NCI-H146 (cell line): ENCODE results near the gene SLC35F5.
"Not testable (repeated sequence)": the region's sequence is repeated elsewhere in the genome, so short reads cannot be mapped to it uniquely, and the experiment has no call there.

Experiments used
- DNase-seq: peaks from one replicate; lab custom pipeline; 2025; lab: John Stamatoyannopoulos, UW

Gene SLC35F5

DNA sequence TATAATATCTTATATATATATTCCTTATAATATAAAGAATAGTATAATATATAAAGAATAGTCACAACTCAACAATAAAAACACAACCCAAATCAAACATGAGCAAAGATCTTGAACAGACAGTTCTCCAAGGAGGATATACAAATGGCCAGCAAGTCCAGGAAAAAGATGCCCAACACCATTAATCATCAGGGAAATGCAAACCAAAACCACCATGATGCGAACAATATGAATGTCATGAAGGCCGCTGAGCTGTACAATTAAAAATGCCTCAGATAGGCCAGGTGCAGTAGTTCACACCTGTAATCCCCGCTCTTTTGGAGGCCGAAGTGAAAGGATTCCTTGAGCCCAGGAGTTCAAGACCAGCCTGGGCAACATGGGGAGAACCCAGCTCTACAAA lies 58.9 kb downstream of the SLC35F5 start:
- no peak for DNase-seq

DNA sequence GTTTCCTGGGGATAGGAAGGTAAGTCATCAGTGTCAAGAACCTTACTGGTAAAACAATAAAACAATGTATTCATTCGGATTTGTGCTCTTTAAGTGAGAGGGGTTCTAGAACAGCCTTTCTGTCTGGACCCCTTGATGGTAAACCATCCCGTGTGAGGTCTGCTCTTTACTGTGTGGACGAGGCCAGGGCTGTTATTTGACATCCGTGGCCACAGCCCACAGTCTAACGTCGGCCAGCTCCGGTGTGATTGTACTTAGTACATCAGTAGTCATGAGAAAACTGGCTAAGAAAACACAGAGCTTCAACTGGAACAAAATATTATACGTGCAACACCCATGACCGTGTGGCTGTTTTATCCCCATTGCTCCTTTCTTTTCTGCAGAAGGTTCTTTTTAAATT lies 62.0 kb downstream of the SLC35F5 start:
- no peak for DNase-seq

DNA sequence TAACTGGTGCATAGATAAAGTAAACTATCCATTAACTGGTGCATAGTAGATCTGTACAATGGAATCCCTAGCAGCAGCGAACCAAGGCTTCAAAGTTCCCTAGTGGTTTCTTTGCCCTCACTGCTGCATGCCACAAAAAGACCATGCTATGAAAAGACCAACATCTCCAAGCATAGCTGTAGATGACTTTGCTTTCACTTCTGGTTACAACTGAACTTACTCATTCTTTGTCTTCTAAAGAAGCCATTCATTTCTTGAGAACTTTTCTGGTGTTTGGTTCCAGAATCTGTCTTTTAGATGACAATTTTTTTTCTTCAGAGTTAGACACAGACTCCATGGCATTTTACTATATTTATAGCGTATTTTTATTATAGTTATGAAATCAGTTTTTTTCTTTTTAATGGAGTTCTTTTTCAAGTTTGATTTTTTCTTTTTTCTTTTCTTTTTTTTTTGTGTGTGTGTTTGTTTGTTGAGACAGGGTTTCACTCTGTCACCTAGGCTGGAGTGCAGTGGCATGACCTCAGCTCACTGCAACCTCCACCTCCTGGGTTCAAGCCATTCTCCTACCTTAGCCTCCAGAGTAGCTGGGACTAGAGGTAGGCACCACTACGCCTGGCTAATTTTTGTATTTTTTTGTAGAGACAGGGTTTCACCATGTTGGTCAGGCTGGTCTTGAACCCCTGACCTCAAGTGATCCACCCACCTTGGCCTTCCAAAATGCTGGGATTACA lies 63.6 kb downstream of the SLC35F5 start:
- DNase-seq: no peak

DNA sequence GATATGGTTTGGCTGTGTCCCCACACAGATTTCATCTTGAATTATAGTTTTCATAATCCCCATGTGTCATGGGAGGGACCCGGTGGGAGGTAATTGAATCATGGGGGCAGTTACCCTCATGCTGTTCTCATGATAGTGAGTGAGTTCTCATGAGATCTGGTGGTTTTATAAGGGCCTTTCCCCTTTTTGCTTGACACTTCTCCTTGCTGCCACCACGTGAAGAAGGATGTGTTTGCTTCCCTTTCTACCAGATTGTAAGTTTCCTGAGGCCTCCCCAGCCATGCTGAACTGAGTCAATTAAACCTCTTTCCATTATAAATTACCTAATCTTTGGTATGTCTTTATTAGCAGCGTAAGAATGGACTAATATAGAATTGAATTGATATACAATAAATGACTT lies 65.6 kb downstream of the SLC35F5 start:
- not testable (repeated sequence) for DNase-seq

DNA sequence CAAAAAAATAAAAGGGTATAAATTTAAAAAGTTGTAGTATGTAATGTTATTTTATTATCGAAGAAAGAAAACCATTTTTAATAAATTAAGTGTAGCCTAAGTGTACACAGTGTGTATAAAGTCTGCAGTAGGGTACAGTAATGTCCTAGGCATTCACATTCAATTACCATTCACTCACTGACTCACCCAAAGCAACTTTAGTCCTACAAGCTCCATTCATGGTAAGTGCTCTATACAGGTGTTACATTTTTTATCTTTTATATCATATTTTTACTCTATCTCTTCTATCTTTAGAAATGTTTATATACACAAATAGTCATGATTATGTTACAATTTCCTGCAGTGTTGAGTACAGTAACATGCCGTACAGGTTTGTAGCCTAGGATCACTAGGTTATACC lies 69.9 kb downstream of the SLC35F5 start:
- DNase-seq: no peak

DNA sequence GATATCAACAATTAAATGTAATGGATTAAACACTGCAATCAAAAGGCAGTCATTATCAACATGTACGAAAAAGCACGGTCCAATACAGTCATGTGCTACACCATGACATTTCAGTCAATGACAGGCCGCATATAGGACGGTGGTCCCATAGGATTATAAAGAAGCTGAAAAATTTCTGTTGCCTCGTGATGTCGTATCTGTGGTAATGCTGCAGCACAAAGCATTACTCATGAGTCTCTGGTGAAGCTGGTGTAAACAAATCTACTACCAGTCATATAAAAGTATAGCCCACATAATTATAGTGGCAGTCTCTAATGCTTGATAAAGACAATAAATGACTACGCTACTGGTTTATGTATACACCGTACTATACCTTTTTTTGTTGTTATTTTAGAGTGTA lies 71.0 kb downstream of the SLC35F5 start:
- DNase-seq: no peak

DNA sequence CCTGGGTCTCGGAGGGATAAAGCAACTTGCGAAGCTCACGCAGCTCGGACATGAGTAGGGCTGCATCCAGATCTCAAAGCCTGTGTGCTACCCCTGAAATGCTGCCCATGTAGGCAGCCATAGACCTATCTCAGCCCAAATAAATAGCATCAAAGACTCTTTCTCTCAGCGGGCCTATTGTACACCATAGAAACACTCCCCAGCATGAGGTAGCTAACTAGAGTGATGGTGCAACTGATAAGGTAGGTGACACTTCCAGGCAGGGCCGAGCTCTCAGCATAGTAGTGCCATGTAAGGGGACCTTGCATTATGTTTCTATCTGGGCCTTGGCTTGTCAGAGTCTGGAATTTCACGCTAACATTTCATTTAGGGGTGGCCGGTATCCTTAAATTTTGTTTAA lies 77.0 kb downstream of the SLC35F5 start:
- peak; percentile 64 for DNase-seq

DNA sequence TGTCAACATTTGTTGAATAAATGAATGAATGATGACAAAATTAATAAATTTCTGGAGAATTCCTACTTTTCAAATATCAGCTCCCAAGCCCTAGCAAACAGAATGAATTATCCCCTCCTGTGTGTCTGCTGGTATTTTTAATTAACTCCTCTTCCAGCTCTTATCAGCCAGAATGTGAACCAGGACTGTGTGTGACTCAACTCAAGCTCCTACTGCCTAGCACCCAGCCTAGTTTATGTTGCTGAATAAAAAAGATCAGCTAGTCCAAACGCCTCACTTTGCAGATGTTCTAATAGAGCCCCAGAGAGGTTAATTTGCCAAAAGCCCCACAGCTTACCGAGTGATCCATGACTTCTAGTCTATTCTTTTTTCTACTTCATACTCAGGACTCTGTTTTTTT lies 79.1 kb downstream of the SLC35F5 start:
- no peak for DNase-seq

DNA sequence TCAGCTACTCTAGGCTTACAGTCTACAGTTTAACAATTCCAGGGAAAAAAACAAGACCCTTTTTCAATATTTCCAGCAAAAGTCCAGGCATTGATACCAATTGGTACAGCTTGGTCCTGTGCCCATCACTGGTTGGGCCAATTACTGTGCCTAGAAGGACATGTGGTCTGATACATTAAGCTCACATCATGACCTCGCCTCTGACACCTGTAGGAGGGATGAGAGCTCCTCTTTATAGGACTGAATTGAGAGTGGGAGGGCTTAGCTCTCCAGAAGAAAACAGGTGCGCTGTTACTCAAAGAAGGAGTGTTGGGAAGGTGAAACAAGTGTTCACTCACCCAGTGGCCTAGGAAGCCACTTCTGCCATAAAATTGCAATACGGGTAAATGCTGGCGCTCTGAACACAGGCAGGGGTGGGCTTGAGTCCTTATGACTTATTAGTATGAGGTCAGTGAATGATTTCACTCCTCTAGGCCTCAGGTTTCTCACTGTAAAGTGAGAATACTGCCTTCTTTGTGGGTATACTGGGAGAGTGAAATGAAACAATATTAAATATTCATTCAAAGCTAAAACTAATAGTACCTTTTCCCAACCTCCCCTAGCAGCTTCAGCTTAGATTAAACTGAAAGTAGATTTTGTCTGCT lies 79.7 kb downstream of the SLC35F5 start:
- DNase-seq: peak; percentile 35

DNA sequence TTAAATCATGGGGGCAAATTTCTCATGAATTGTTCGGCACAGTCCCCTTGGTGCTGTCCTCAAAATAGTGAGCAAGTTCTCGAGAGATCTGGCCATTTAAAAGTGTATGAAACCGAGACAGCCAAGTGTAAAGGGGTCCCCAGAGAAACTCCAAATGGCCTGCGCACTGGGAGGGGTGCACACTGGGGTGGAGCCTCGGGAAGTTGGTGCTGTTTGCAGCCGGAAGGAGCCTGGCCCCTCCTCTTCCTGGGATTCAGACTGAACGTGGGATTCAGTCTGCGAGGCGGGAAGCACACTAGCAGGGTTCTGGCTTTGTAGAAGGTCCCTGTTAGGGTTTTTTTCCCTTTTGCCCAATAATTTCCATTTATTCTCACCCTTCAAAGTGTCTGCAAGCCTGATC lies 80.6 kb downstream of the SLC35F5 start:
- no peak for DNase-seq

DNA sequence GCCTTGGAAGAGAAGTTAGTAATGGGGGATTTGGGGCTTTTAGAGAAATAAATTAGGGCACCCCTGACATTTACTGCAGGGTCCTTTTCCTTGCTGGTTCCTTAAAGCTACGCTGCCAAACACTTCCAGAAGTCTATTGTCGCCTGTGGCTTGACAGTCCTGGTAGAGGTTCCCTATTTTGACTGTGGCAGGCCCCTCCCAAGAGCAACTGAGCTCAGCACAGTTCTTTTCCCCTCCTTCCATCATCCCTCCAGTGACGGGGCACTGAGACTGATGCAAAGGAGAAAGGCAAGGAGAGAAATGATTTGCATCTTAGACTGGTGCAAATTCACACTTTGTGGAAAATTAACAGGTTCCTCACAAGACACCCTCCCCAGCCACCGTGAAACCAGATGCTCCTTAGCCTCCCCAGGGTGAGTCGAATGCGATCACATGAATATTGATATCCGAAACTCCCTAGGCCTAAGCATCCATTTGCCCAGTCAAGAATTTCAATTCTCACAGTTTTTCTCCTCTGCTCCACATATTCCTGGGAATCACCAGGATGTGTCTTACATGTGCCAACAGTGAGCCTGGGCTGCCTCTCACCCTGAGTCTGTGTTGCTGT lies 84.0 kb downstream of the SLC35F5 start:
- DNase-seq: no peak

DNA sequence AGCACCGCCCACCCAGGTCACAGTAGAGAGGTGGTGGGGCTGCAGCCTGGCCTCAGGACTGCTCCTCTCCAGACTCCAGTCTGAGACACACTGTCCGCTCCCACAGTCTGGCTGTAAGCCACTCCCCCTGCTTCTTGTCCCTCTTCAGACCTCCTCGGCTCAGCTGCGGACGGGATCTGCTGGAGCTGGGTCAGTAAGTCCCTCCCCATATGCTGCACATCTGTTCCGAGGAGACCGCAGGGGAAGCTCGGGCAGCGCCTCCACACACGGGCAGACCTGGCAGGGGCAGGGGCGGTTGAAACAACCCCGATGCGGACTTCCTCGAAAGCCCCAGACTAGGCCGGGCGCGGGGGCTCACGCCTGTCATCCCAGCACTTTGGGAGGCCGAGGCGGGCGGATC lies 87.4 kb downstream of the SLC35F5 start:
- not testable (repeated sequence) for DNase-seq

DNA sequence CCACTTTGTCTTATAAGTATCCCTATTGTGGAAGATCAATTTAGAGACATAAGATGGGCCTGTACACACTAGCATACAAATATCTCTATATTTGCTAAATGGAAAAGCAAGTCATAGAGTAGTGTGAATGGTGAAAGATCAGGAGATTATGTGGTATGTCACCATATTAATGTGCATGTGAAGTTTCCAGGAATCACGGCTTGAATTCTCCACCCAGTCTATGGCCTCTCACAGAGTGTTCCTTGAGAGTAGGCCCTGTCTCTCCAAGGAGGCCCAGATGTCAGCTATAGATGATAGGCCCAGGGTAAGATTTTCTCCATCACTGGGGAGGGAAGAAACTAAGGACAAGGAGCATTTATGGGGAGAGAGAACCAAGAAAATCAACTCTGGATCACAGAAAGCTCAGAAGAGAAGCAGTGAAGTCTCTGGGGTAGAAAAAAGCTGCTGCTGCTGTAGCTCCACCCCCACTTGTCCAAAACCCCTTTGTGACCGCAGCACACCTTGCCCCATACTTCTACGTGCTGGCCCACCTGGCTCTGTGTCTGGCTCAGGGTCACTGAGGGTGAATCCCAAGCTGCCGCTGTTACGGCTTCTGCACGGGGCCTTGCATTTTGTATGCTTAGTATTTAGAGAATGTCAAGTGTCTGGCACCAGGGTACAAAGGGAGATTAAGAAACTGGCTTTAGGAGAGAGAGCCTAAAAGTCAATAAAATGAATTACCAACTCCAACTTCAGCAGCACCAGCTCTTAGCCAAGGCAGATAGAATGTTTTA lies 91.5 kb downstream of the SLC35F5 start:
- not testable (repeated sequence) for DNase-seq

DNA sequence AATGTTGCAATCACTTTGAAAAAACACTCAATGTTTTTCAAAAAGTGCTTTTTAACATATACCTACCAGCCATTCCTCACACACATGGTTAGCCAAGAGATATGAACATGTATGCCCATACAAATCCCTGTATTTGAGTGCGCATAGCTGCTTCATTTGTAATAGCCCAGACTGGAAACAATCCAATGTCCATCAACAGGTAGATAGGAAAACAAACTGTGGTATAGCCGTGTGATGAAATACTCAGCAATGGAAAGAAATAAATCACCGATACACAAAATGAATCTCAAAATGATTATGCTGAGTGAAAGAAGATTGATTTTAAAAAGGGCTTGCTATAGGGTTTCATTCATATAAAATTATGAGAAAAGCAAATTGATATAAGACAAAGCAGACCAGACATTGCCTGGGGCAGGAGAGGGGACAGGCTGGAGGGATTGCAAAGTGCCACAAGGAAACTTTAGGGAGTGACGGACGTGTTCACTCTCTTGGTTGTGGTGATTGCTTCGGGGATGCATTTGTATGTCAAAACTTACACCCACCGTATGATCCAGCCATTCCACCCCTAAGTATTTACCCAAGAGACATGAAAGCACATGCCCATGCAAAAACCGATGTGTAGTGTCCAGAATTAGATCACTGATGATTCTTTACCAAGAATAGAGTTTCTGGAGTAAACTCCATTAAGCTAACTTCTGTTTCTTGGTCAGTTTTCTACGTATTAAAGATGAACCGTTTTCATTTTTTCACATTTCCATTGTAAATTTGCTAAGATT lies 93.0 kb downstream of the SLC35F5 start:
- not testable (repeated sequence) for DNase-seq
